Measurements from ENCODE around the gene TMEM41A.

GRCh38 chr3:185488465-185488864 is 10.4 kb downstream of the TMEM41A start:
- TF ChIP-seq CTCF (IDR thresholded peaks at IDR 0.05): no peak
- TF ChIP-seq ZFX (IDR thresholded peaks at IDR 0.05; ENCODE audit: borderline replicate concordance): no peak
